Karpas-422 (cell line): ENCODE results near the gene UBALD2. TPM values are rescaled to one million over a fixed set of nuclear protein-coding genes. Genes with fewer than 3 reads are reported as not detected.

Experiments used
- DNase-seq: peaks from one replicate; pipeline ENCODE4 v3.0.0-alpha.2; 2015
- H2AFZ ChIP-seq: fragments of 200-600 bp; sonication (generic); 2 replicates; pipeline ENCODE4 v1.6.1; 2014; ENCODE audit warnings: antibody characterized with exemption, low read length, mixed read lengths
- H3K27ac ChIP-seq: fragments of 200-600 bp; sonication (generic); 2 replicates; pipeline ENCODE4 v1.5.1; 2014; ENCODE audit warnings: mild to moderate bottlenecking, low read length, moderate library complexity
- H3K27me3 ChIP-seq: fragments of 200-600 bp; sonication (generic); 2 replicates; pipeline ENCODE4 v1.6.1; 2014; ENCODE audit warnings: low read length, mixed read lengths
- H3K36me3 ChIP-seq: fragments of 200-600 bp; sonication (generic); 2 replicates; pipeline ENCODE4 v1.6.1; 2014; ENCODE audit warnings: low read length, mixed read lengths; ENCODE audit not compliant: insufficient read depth
- H3K4me1 ChIP-seq: fragments of 200-600 bp; sonication (generic); 2 replicates; pipeline ENCODE4 v1.6.1; 2014; ENCODE audit warnings: mild to moderate bottlenecking, low read length, mixed read lengths
- H3K4me2 ChIP-seq: fragments of 200-600 bp; sonication (generic); 2 replicates; pipeline ENCODE4 v1.6.1; 2014; ENCODE audit warnings: low read length, low read depth, mild to moderate bottlenecking; ENCODE audit not compliant: poor library complexity, severe bottlenecking
- H3K4me3 ChIP-seq: fragments of 200-600 bp; sonication (generic); 2 replicates; pipeline ENCODE4 v1.5.1; 2014; ENCODE audit warnings: mild to moderate bottlenecking, antibody characterized with exemption, low read length, mixed read lengths
- H3K79me2 ChIP-seq: fragments of 200-600 bp; sonication (generic); 2 replicates; pipeline ENCODE4 v1.6.1; 2014; ENCODE audit warnings: mild to moderate bottlenecking, low read length, mixed read lengths
- H3K9ac ChIP-seq: fragments of 200-600 bp; sonication (generic); 2 replicates; pipeline ENCODE4 v1.6.0; 2014; ENCODE audit warnings: low read length
- H3K9me2 ChIP-seq: fragments of 200-600 bp; sonication (generic), shearing (Covaris generic); replicated peaks from 2 replicates; pipeline ENCODE4 v1.6.0; 2014; ENCODE audit warnings: mild to moderate bottlenecking, low read length, moderate library complexity; ENCODE audit not compliant: insufficient read depth
- H3K9me3 ChIP-seq: fragments of 300-700, 200-600 bp; sonication (generic); 2 replicates; pipeline ENCODE4 v1.6.1; 2014; ENCODE audit warnings: low read length, mixed read lengths
- H4K20me1 ChIP-seq: fragments of 200-600 bp; sonication (generic); 2 replicates; pipeline ENCODE4 v1.6.1; 2014; ENCODE audit warnings: mild to moderate bottlenecking, antibody characterized with exemption, low read length, low read depth; ENCODE audit not compliant: insufficient read depth
- total RNA-seq: library from RNA; depleted of rRNA; stranded (reverse); fragments of >200 nt; shearing (Covaris generic); gene quantifications from 2 replicates; pipeline ENCODE4 v1.2.3, GENCODE V29; 2014; ENCODE audit warnings: low replicate concordance

The UBALD2 gene
- total RNA-seq, 1 experiment from 2014 or later = 22.5 TPM

DNA sequence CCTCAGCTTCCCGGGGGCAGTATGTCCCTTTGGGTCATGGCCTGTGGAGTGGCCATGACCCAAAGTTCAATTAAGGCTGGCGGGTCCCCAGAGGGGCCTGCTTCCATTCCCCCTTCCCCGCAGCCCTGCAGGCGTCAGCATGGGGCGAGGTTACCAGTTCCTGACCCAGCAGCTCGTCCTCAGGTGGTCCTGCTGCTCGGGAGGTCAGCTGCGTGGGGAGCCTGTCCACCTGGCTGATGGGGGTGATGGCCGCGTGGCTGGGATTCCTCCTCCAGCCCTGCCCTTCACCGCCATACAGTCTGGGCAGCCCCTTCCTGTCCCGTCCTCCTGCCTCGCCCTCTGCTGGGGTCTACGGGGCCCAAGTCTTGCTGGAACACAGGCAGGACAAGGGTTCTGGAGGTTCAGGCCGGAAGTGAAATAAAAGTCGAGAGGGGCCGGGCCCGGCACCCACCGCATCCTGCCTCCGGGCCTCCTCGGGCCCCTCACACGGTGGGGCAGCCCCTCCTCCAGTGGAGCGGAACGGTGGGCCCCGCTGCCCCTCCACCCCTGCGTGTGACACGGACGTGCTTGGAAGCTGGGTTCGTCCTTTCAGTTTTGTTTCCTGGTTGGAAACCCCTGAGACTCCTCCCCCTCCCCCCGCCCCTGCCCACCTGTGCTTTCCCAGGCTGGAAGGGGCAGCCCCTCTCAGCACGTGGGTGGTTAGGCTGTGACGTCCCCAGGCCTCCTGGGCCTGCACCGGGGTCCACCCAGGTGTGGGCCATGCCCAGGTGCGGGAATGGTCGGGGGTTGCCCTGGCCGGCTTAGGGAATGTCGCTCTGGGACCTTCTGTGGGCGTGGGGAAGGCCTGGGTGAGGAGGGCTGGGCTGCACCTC lies 6.8 kb downstream of the UBALD2 start:
- H3K9ac ChIP-seq = peak overlapping the region; percentile 71
- peak overlapping the region; percentile 67 for H3K4me3 ChIP-seq
- no peaks in the 10 kb centered on the region for H3K9me2 ChIP-seq
- H3K4me2 ChIP-seq = peak overlapping the region; percentile 89
- H3K79me2 ChIP-seq = peaks cover 7% of the 10 kb centered on the region
- no peak overlapping the region for H3K27ac ChIP-seq
- no peaks in the 10 kb centered on the region for H3K36me3 ChIP-seq
- H2AFZ ChIP-seq = peak overlapping the region; percentile 31; the same call in 1 of the 2 replicates
- no peaks in the 10 kb centered on the region for H3K27me3 ChIP-seq
- H3K9me3 ChIP-seq = no peaks in the 10 kb centered on the region
- DNase-seq = peak; percentile 73
- no peaks in the 10 kb centered on the region for H4K20me1 ChIP-seq
- peaks cover 38% of the 10 kb centered on the region for H3K4me1 ChIP-seq

DNA sequence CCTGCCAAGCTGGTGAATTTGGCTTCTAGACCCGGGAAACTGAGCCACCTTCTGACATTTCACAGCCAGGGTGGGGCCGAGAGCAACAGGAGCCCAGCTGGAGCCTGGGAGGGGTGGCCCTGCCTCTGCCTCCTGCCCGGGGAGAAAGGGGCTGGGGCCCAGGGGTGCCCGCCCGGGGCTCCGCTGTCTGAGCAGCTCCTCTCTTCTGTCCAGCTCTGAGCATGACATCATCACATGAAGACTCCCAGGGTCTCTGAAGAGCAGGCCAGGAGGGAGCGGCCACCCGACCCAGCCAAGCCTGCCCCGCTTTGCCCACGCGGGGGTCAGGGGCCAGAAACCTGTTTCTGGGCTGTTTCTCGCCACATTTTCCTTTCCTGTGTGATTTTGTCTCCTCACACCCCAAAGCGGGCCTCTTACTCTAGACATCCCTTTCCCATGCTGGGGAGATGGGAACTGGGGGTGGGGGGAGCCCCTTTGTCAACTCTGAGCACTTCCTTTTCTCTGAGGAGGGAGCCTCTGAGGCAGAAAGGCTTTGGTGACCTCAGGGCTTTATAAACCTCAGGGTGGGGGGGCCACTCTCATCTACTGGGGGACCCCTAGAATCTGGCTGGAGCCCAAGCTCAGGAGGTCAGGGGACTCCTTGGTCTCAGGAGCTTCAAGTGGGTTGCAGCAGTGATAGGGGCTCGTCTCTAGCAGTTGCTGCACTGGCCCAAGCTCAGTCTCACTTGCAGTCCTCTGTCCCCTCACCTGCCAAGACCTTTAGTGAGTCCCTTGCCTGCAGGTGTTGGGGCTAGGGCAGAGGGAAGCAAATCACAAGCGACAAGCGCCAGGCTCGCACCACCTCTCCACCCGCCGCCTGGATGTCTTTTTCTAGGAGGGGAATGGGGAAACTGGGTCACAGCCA lies 7.6 kb downstream of the UBALD2 start:
- peaks cover 29% of the 10 kb centered on the region for H3K4me1 ChIP-seq
- H4K20me1 ChIP-seq = no peaks in the 10 kb centered on the region
- DNase-seq = no peak
- no peaks in the 10 kb centered on the region for H3K9me3 ChIP-seq
- H3K9ac ChIP-seq = peak overlapping the region; percentile 71; the same call in 1 of the 2 replicates
- no peaks in the 10 kb centered on the region for H3K36me3 ChIP-seq
- H3K4me2 ChIP-seq = peak overlapping the region; percentile 89
- H3K9me2 ChIP-seq = no peaks in the 10 kb centered on the region
- no peaks in the 10 kb centered on the region for H3K27me3 ChIP-seq
- H3K27ac ChIP-seq = no peak overlapping the region
- peaks cover 3% of the 10 kb centered on the region; the same call in 1 of the 2 replicates for H3K79me2 ChIP-seq
- H2AFZ ChIP-seq = peak overlapping the region; percentile 31; the same call in 1 of the 2 replicates
- H3K4me3 ChIP-seq = peak overlapping the region; percentile 67

DNA sequence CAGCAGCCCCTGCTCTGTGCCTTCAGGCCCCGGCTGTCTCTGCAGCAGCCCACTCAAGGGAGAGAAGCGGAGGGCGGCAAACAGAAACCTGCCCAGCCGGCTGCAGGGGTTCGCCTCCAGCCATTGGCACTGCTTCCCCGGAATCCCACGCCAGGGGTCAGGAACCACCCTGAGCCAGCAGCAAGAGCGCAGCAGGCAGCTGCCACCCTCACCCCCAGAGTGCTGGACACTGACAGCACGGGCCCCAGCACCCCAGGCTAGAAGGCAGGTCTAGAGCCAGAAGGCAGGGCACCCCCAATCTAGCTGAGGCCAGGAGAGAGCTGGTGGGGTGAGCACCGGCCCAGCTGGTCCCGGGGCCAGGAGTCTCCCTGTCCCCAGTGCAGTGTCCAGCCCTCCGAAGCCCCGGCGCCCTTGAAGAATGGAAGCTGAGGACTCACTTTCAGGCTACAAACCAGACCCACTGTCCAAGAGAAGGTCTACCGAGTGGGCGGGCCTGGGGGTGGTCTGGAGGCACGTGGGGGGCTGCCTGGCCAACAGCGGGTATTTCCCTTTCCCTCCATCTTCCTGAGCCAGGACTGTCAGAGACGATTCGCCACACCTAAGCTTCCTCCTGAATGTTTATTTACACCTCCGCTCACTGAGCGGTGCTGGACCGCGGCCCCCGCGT lies 8.4 kb downstream of the UBALD2 start:
- H3K4me3 ChIP-seq = no peak overlapping the region

DNA sequence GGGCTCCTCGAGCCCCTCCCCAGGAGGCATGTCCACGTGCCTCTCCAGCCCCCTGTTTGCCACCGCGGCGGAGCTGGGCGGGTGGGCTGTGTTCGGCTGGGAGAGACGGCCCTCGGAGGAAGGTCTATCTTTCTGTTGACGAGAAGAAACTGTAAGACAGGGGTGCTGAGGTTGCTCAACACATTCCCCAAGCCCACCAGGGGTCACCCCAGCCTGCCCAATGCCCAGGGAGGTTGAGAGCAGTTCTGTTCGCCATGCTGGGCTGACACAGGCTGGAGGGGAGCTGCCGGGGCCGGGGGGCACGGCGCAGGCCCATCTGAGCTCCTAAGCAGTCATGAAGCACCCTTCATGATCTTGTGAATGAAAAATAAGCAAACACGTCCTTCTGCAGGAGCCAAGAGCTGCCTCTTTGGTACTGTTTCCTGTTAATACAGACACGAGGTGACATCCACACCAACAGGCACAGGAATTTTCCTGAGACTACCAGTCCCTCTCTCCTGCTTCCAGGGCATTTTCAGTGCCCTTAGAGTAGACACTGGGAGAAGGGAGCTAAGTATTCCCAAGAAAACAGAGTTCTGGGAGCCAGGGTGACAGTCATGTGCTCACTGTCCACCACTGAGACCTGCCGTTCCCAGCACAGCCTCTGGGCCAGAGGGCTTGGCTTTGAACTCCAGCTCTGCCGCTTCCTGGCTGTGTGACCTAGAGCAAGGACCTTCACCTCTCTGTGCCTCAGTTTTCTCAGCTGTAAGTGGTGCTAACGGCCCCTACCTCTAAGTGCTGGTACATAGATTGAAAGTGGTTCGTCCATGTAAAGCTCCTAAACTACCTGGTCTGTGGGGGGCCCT lies 9.2 kb downstream of the UBALD2 start:
- Histone ChIP-seq H4K20me1 (no peaks in the 10 kb centered on the region), H2AFZ (no peak overlapping the region), H3K4me1 (peaks cover 22% of the 10 kb centered on the region), H3K9ac (no peak overlapping the region), H3K36me3 (no peaks in the 10 kb centered on the region), H3K79me2 (no peaks in the 10 kb centered on the region), H3K27me3 (no peaks in the 10 kb centered on the region), H3K9me2 (no peaks in the 10 kb centered on the region), H3K4me2 (no peak overlapping the region), H3K27ac (no peak overlapping the region), H3K9me3 (no peaks in the 10 kb centered on the region), H3K4me3 (no peak overlapping the region)
- no peak for DNase-seq

More for the DNA sequence above, 8.4 kb downstream of the UBALD2 start:
- Histone ChIP-seq H2AFZ (no peak overlapping the region), H3K4me2 (no peak overlapping the region), H3K27ac (no peak overlapping the region), H3K9me2 (no peaks in the 10 kb centered on the region), H3K9me3 (no peaks in the 10 kb centered on the region), H3K4me1 (peaks cover 22% of the 10 kb centered on the region), H3K27me3 (no peaks in the 10 kb centered on the region), H3K36me3 (no peaks in the 10 kb centered on the region), H3K9ac (no peak overlapping the region), H3K79me2 (no peaks in the 10 kb centered on the region), H4K20me1 (no peaks in the 10 kb centered on the region)
- DNase-seq = no peak

DNA sequence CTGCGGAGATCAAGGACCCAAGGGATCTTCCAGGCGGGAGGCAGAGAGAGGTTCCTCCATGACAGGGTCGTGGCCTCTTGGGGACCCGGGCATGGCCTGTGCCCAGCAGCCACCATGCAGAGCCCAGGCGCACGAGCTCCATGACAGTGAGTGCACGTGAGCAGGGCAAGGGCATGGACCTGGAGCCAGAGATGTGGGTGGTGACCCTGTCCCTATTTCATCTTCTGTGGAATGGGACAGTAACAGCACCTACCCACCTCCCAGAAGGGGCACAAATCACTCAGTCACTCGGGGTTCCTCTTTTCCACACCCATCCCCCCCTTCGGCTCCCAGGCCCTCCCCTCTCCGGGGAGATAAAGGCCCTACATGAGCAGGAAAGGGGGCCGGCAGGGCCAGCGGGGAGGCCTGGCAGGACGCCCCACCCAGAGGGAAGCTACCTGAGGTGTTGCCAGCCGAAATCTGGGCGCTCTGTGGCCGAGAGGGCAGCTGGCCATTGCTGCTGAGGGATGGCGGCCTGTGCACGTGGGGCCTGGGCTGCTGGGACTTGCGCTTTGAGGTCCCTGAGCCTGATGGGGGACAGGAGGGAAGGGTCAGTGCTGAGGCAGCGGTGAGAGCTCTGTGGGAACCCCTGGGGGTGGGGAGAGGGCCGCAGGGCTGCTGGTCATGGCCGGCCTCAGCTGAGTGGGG lies 10.4 kb downstream of the UBALD2 start:
- H3K27ac ChIP-seq = no peak overlapping the region
- H3K9ac ChIP-seq = no peak overlapping the region
- no peaks in the 10 kb centered on the region for H3K36me3 ChIP-seq
- no peaks in the 10 kb centered on the region for H4K20me1 ChIP-seq
- no peaks in the 10 kb centered on the region for H3K9me2 ChIP-seq
- H3K27me3 ChIP-seq = no peaks in the 10 kb centered on the region
- H3K4me2 ChIP-seq = no peak overlapping the region
- no peak overlapping the region for H2AFZ ChIP-seq
- H3K4me1 ChIP-seq = peaks cover 22% of the 10 kb centered on the region
- no peak for DNase-seq
- H3K9me3 ChIP-seq = no peaks in the 10 kb centered on the region
- H3K79me2 ChIP-seq = no peaks in the 10 kb centered on the region
- H3K4me3 ChIP-seq = no peak overlapping the region

DNA sequence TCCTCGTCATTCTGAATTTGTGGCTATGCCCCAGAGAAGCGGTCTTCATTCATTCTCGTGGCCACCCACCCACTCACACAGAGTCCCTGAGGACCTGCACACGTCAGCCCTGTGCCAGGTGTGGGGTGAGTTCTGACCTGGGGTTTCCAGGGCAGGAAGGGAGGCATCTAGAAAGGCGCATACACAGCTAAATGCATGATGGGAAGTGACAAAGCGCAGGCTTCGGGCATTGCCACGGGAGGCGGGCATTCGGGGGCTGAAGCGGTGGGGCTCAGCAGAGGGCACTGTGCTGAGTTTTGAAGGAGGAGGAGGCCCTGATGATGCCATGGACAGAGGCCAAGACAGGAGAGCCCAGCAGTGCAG lies 10.9 kb downstream of the UBALD2 start:
- no peaks in the 10 kb centered on the region for H4K20me1 ChIP-seq
- H3K9me3 ChIP-seq = no peaks in the 10 kb centered on the region
- no peak overlapping the region for H3K9ac ChIP-seq
- no peaks in the 10 kb centered on the region for H3K36me3 ChIP-seq
- H2AFZ ChIP-seq = no peak overlapping the region
- no peaks in the 10 kb centered on the region for H3K79me2 ChIP-seq
- H3K4me2 ChIP-seq = no peak overlapping the region
- peaks cover 18% of the 10 kb centered on the region for H3K4me1 ChIP-seq
- no peak overlapping the region for H3K4me3 ChIP-seq
- H3K27me3 ChIP-seq = no peaks in the 10 kb centered on the region
- H3K9me2 ChIP-seq = no peaks in the 10 kb centered on the region
- no peak overlapping the region for H3K27ac ChIP-seq
- DNase-seq = no peak
